GM12873 (cell line): Measurements from ENCODE around the gene SLC37A2.

Source experiments
- CTCF ChIP-seq: IDR thresholded peaks from 2 replicates; pipeline ENCODE4 v1.5.1; 2012; ENCODE audit warnings: low read depth, mild to moderate bottlenecking, moderate library complexity, low read length, control low read depth; ENCODE audit not compliant: insufficient read depth; ENCODE audit errors: missing control alignments

Gene SLC37A2

DNA sequence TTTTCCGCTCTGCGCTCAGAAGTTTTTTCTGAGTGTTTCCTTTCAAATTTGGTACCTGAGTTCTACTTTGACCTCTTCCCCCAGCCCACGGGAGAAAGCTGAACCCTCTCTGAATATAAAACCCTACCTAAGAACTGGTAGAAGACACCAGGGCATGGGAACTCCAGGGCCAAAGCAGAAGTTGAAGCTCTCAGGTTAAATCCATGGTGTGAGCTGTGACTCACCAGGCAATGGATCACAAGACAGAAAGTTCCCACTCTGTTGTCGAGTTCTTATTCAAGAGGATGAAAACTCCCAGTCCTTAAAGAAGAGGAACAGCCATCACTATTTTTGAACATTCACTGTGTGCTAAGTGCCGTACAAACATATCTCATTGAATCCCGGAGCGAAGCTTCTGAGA, 39.4 kb downstream of the SLC37A2 start:
- no peak for TF ChIP-seq CTCF

DNA sequence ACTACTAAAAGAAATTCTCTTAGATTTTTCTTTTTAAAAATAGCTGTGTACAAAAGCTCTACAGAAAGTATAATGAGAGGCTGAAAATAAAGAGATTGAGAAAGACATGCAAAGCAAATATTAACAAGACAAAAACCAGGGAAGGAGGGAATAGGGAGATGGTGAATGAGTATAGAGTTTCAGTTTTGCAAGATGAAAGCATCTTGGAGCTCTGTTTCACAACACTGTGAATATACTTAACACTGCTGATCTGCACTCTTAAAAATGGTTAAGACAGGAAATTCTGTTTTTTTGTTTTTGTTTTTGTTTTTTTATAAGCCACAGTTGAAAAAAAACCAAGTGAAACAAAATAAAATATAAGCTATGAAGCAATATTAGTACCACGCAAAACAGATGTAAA, 42.8 kb downstream of the SLC37A2 start:
- TF ChIP-seq CTCF: no peak

- TF ChIP-seq CTCF: no peak
Observed at GRCh38 chr11:125108469-125108868, 45.4 kb downstream of the SLC37A2 start.

DNA sequence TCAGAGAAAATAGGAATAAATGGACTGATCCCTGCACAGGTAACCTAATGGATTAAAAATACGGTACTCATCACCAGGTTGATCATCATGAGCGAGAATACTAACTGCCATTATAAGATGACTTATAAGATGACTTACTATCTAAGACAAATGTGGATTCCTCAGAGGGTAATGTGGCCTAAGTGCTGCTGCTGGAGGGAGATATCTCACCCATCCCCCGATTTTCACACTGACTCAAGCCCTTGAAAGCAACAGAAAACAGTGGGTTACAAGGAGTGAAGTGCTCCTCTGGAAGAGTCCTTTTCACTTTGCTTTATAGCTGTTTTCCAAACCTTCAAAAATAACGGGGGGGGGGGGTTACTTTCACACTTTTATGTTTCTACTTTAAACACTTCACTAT, 47.4 kb downstream of the SLC37A2 start:
- no peak for TF ChIP-seq CTCF

- TF ChIP-seq CTCF: no peak
Observed at GRCh38 chr11:125111001-125111342, 47.9 kb downstream of the SLC37A2 start.

DNA sequence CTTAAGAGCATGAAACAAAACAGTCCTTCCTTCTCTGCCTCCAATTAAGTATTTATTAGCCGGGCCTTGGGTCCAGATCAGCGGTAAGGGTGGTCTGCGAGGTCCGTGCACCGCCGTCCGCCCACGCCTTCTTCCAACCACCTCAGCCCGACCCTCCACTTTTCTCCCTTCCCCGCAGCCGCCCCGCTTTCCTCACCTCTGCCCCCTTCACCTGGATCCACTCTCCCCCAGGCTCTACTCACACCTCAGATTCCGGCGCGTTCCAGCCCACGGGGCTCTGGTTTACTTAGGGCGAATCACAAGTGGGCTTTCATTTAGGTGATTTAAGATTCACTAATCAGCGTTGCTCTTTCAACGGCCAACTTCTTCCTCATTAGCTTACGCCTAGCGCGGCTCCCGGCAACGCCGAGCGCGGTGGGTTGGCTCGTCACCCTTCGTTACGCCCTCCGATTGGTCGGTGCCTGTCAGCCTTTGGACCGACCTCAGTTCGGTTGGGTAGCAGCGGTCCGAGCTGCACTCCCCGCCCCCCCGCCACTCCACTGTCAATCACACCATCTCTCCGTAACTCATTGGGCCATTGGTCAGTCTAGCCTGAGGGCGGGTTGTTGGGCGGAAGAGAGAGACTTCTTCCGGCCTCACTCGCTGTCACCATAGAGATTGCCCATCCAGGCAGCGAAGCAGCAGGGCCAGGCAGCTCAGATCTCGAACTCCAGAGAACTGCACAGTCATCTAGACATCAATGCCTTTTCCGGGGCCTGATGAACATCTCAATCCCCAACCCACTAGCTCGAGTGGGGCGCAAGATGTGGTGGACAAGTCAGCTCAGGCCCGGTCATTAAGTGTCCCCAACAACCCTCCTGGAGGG, 48.5 kb downstream of the SLC37A2 start, which contains the start of gene TMEM218:
TMEM218 (minus strand) TSS at position 284 of the 865 bp plus-strand sequence. CDS start 9,385 bp downstream, outside the sequence.
- no peak for TF ChIP-seq CTCF

DNA sequence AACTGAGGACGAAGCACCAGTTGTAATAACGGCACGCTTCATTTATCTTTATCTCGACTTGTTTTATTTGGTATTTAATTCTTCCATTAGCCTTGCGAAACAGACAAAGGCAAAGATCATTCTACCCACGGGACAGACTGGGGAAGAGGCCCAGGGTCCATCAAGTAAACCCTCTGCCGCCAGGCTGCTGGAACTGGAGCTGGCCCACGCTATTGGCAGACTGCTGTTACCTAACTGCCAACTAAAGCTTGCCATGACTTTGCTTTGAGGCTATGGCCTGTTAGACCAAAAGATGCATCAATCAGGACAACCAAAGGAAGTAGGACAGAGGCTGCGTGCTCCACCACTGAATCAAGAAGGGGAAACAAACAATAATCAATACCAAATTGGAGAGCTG, 49.1 kb downstream of the SLC37A2 start:
- TF ChIP-seq CTCF: no peak
